Keratinocyte (primary cell): ENCODE results near the gene SEMA3F. TPM values are rescaled to one million over a fixed set of nuclear protein-coding genes. Genes with fewer than 3 reads are reported as not detected.

ENCODE experiments used
- DNase-seq: peaks from one replicate; pipeline ENCODE4 v3.0.0-alpha.2; 2011; ENCODE audit warnings: low read depth, missing footprints, low spot score
- FAIRE-seq: peaks from 2 replicates; lab custom pipeline; 2011; peaks lifted over from hg19 to GRCh38; lab: Jason Lieb, UNC
- H2AFZ ChIP-seq: 2 replicates; pipeline ENCODE4 v1.6.0; 2012; ENCODE audit warnings: low read length, control low read depth, inconsistent platforms; ENCODE audit not compliant: control insufficient read depth
- H3K27ac ChIP-seq: 2 replicates; pipeline ENCODE4 v1.5.1; 2011; ENCODE audit warnings: low read length; ENCODE audit not compliant: control insufficient read depth, insufficient read depth
- H3K27me3 ChIP-seq: 3 replicates; pipeline ENCODE4 v1.6.0; 2011; ENCODE audit warnings: low read length; ENCODE audit not compliant: control insufficient read depth, insufficient read depth; ENCODE audit errors: extremely low read depth
- H3K36me3 ChIP-seq, 2 experiments: 2 replicates in 1 of 2; 3 replicates in 1 of 2; pipeline ENCODE4 v1.5.1; 2011; ENCODE audit warnings: low read length in 2 of 2, mild to moderate bottlenecking in 1 of 2; ENCODE audit not compliant: control insufficient read depth in 2 of 2, insufficient read depth in 2 of 2; ENCODE audit errors: extremely low read depth in 1 of 2
- H3K4me1 ChIP-seq: 3 replicates; pipeline ENCODE4 v1.5.1; 2011; ENCODE audit warnings: low read length; ENCODE audit not compliant: control insufficient read depth, insufficient read depth; ENCODE audit errors: extremely low read depth
- H3K4me2 ChIP-seq: 3 replicates; pipeline ENCODE4 v1.6.0; 2011; ENCODE audit warnings: low read depth, low read length; ENCODE audit not compliant: control insufficient read depth, insufficient read depth; ENCODE audit errors: extremely low read depth
- H3K4me3 ChIP-seq, 3 experiments: fragments of 200-600 bp in 1 of 3; sonication (generic) in 1 of 3; 2 replicates in 2 of 3; 3 replicates in 1 of 3; pipeline ENCODE4 v1.5.1; 2011 to 2016; ENCODE audit warnings: low read length in 3 of 3, mild to moderate bottlenecking in 3 of 3, control low read depth in 2 of 3, inconsistent platforms in 1 of 3, low read depth in 1 of 3, mixed read lengths in 1 of 3, mixed run types in 1 of 3, moderate library complexity in 1 of 3; ENCODE audit not compliant: control insufficient read depth in 2 of 3, insufficient read depth in 2 of 3; ENCODE audit errors: extremely low read depth in 1 of 3
- H3K79me2 ChIP-seq: 2 replicates; pipeline ENCODE4 v1.6.0; 2012; ENCODE audit warnings: low read length; ENCODE audit not compliant: control insufficient read depth, insufficient read depth
- H3K9ac ChIP-seq: 3 replicates; pipeline ENCODE4 v1.6.0; 2011; ENCODE audit warnings: low read length; ENCODE audit not compliant: control insufficient read depth, insufficient read depth; ENCODE audit errors: extremely low read depth
- H3K9me1 ChIP-seq: 3 replicates; pipeline ENCODE4 v1.6.0; 2011; ENCODE audit warnings: low read length; ENCODE audit not compliant: control insufficient read depth, insufficient read depth; ENCODE audit errors: extremely low read depth
- H3K9me3 ChIP-seq: 2 replicates; pipeline ENCODE4 v1.5.1; 2012; ENCODE audit warnings: low read depth, low read length; ENCODE audit not compliant: control insufficient read depth
- H4K20me1 ChIP-seq: 3 replicates; pipeline ENCODE4 v1.6.0; 2011; ENCODE audit warnings: low read length; ENCODE audit not compliant: control insufficient read depth, insufficient read depth; ENCODE audit errors: extremely low read depth
- CTCF ChIP-seq, 3 experiments: IDR thresholded peaks in 1 of 3; conservative IDR thresholded peaks in 1 of 3; optimal IDR thresholded peaks in 1 of 3; 2 replicates in 2 of 3; 3 replicates in 1 of 3; pipeline versions ENCODE3 to v1.5.1; 2011; ENCODE audit warnings: low read length in 3 of 3, mild to moderate bottlenecking in 3 of 3, moderate library complexity in 2 of 3, control low read depth in 1 of 3, inconsistent platforms in 1 of 3; ENCODE audit not compliant: insufficient read depth in 2 of 3; ENCODE audit errors: extremely low read depth in 1 of 3
- EZH2 ChIP-seq: IDR thresholded peaks from one replicate; pipeline ENCODE4 v1.6.1; 2012; ENCODE audit warnings: inconsistent platforms, mild to moderate bottlenecking, low read length, moderate library complexity
- dilution Hi-C: fragments of 300-500 bp; cut with MboI; formaldehyde crosslinking; loops from one replicate; pipeline ENCODE4 v1.7.0; 2020; ENCODE audit warnings: low sequenced_read_pairs; ENCODE audit not compliant: extremely low pct_ligation_motif_present
- polyA plus RNA-seq, 5 experiments: library from polyadenylated mRNA; depleted of rRNA in 3 of 5; stranded (reverse) in 3 of 5; stranded (forward) in 1 of 5; unstranded in 1 of 5; fragments of >200 nt; gene quantifications; 1 replicate in 1 of 5; 2 replicates in 3 of 5; 3 replicates in 1 of 5; pipeline versions ENCODE4 v1.2.1 to v1.2.3, GENCODE V29; 2011 to 2012; ENCODE audit warnings: missing spikeins in 2 of 5, low read depth in 1 of 5, low replicate concordance in 1 of 5

The SEMA3F gene
- polyA plus RNA-seq, 1 donor (not counting 4 experiments of a cell fraction or from before 2014, with no cell fraction given) = 72.8 TPM

- Histone ChIP-seq H2AFZ (no peak overlapping the region), H3K4me1 (peaks cover 59% of the 10 kb centered on the region), H3K4me3 (peak overlapping the region; percentile 85 to 91 (median 88)), H3K4me2 (peak overlapping the region; percentile 99), H3K79me2 (peaks cover 56% of the 10 kb centered on the region), H3K27ac (peak overlapping the region; percentile 77), H3K36me3 (peaks cover 13 to 20% of the 10 kb centered on the region in 2 experiments), H3K9me3 (no peaks in the 10 kb centered on the region), H4K20me1 (no peaks in the 10 kb centered on the region), H3K9ac (peak overlapping the region; percentile 86), H3K27me3 (no peaks in the 10 kb centered on the region), H3K9me1 (peaks cover 6% of the 10 kb centered on the region)
- dilution Hi-C loops = no loop called here
- TF ChIP-seq CTCF (optimal IDR thresholded peaks at IDR 0.05 in 1 of 3, IDR thresholded peaks at IDR 0.05 in 1 of 3, conservative IDR thresholded peaks at IDR 0.05 in 1 of 3; ENCODE audit: extremely low read depth in 1 of 3, insufficient read depth in 2 of 3, low read length in 3 of 3) = no peak
- TF ChIP-seq EZH2 = no peak
- FAIRE-seq (peak; percentile 5), DNase-seq (no peak)
Measured at GRCh38 chr3:50155891-50156290, 767 bp downstream of the SEMA3F start.

- H3K9ac ChIP-seq = peak overlapping the region; percentile 86
- peaks cover 59% of the 10 kb centered on the region for H3K4me1 ChIP-seq
- no peaks in the 10 kb centered on the region for H3K27me3 ChIP-seq
- no peaks in the 10 kb centered on the region for H3K9me3 ChIP-seq
- dilution Hi-C loops = no loop called here
- no peaks in the 10 kb centered on the region for H4K20me1 ChIP-seq
- peak; percentile 88 for FAIRE-seq
- no peak overlapping the region for H2AFZ ChIP-seq
- no peak for DNase-seq
- H3K4me2 ChIP-seq = peak overlapping the region; percentile 99
- peak overlapping the region; percentile 85 to 91 (median 88) for H3K4me3 ChIP-seq
- H3K79me2 ChIP-seq = peaks cover 65% of the 10 kb centered on the region
- TF ChIP-seq CTCF (optimal IDR thresholded peaks at IDR 0.05 in 1 of 3, IDR thresholded peaks at IDR 0.05 in 1 of 3, conservative IDR thresholded peaks at IDR 0.05 in 1 of 3; ENCODE audit: extremely low read depth in 1 of 3, insufficient read depth in 2 of 3, low read length in 3 of 3) (no peak), EZH2 (no peak)
- peak overlapping the region; percentile 77 for H3K27ac ChIP-seq
- H3K36me3 ChIP-seq = peaks cover 13 to 29% of the 10 kb centered on the region in 2 experiments
- peaks cover 8% of the 10 kb centered on the region for H3K9me1 ChIP-seq
Measured at GRCh38 chr3:50156549-50157493, 1.7 kb downstream of the SEMA3F start.
